Forelimb muscle (tissue), 1 donor: Measurements from ENCODE around the gene NDUFS7. TPM values are rescaled to one million over a fixed set of nuclear protein-coding genes. Genes with fewer than 3 reads are reported as not detected.
"Not testable (repeated sequence)": the region's sequence is repeated elsewhere in the genome, so short reads cannot be mapped to it uniquely, and the experiment has no call there.

ENCODE experiments used
- DNase-seq: peaks from one replicate; pipeline ENCODE4 v3.0.0-alpha.2; 2013; ENCODE audit warnings: low read depth
- polyA plus RNA-seq: library from polyadenylated mRNA; unstranded; fragments of 120-200 nt; gene quantifications from one replicate; pipeline ENCODE4 v1.2.1, GENCODE V29; 2013; ENCODE audit not compliant: insufficient read length

Gene NDUFS7
- polyA plus RNA-seq, 1 donor, result 88.5 TPM

DNA sequence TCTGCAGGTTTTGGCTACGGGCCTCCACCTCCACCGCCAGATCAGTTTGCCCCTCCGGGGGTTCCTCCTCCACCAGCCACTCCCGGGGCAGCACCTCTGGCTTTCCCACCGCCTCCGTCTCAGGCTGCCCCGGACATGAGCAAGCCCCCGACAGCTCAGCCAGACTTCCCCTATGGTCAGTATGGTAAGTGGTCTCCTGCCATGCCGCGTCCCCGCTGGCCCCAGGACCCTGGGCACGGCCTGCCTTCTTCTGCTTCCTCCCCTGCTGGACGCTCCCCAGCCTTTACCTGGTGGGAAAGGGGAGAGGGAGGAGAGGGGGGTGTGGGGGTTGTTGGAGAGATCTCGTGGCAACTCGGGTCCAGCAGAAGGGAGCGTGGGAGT, 48.8 kb downstream of the NDUFS7 start:
- DNase-seq, result no peak

GRCh38 chr19:1433119-1434039, 49.7 kb downstream of the NDUFS7 start:
- no peak for DNase-seq

- DNase-seq, result no peak
These were observed 50.3 kb downstream of the NDUFS7 start for GRCh38 chr19:1434040-1434366.

GRCh38 chr19:1434577-1435060, 50.9 kb downstream of the NDUFS7 start:
- DNase-seq, result no peak

DNA sequence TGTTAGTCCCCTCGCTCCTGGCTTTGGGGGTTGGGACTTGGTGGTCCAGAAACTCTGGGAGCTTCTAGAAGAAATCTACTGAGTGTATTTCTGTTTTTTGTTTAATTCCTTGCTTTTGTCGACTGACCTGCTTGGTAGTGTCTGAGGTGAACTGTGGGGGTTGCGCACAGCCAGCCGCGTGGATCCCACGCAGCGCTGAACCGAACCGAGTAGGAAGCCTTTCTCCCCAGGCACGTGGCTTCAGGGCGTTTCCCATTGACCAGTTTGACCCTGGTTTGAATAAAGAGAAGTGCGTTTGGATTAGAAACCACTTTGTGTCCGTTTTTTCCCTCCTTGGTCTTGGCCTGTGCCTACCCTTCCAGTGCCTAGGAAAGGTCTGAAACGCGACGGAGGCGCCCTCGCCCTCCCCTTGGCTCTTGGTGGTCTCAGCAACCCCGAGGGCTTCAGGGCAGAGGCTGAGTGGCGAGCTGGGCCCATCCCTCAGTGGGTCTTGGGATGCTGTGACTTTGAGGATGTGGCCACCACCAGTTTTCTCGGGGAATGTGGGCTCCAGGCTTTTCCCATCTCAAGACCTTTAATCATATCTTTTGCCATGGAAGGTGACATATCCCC, 51.8 kb downstream of the NDUFS7 start:
- no peak for DNase-seq

GRCh38 chr19:1437609-1438008, 53.9 kb downstream of the NDUFS7 start:
- no peak for DNase-seq

DNA sequence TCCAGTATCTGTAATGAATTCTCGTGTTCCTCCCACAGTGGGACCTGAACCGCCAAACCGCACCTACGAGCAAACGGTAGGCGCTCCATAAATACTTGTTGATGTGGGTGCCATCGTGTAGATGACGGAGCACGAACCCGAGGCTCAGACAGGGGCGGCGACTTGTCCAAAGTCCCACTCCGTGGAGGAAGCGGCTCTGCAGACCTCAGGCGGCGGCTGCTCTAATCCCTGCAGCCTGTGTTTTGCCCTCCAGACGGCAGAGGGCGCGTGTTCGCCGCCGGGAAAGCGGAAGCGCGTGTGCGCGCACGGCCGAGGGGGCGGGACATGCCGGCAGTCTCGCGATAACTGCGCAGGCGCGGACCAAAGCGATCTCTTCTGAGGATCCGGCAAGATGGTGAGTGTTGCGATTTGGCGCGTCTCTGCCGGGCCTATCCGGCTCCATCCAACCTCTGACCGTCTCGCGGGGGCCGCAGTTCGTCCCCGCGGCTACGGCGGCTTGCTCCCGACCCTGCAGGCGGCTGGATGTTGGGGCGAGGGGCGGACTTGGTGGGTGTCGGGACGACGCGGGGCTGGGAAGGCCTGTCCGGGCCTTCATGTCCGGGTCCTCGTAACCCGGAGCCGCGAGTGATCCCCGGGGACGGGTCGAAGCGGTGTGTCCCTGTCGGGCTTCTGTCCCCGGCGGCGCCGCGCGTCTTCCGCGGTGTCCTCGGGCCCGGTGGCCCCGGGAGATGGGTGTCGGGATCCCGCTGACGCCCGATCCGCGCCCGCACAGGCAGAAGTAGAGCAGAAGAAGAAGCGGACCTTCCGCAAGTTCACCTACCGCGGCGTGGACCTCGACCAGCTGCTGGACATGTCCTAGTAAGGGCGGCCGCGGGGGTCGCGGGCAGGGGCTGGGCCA, 54.6 kb downstream of the NDUFS7 start, which contains the start of gene RPS15:
TSS of gene RPS15 (plus strand) at position 362 of the 898 bp plus-strand sequence. CDS start at position 392, 30 bp downstream.
- peak; percentile 89 for DNase-seq

DNA sequence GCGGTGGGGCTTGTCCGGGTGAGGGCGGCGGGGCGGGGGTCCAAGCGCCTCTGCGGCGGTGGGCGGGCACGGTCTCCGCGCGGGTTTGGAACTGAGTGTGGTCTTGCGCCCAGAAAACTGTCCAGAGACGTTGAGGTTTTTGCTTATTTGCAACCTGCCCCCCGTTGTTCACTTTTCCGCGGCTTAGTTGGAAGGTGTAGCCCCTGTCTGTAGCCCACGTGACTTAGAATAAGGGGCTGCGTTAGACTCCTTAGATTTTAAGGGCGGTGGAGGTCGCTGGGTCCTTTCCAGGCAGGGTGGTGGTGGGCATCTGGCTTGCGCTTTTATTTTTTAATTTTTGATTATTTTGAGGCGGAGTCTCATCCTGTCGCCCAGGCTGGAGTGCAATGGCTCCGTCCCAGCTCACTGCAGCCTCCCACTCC, 55.2 kb downstream of the NDUFS7 start:
- DNase-seq, result no peak

DNA sequence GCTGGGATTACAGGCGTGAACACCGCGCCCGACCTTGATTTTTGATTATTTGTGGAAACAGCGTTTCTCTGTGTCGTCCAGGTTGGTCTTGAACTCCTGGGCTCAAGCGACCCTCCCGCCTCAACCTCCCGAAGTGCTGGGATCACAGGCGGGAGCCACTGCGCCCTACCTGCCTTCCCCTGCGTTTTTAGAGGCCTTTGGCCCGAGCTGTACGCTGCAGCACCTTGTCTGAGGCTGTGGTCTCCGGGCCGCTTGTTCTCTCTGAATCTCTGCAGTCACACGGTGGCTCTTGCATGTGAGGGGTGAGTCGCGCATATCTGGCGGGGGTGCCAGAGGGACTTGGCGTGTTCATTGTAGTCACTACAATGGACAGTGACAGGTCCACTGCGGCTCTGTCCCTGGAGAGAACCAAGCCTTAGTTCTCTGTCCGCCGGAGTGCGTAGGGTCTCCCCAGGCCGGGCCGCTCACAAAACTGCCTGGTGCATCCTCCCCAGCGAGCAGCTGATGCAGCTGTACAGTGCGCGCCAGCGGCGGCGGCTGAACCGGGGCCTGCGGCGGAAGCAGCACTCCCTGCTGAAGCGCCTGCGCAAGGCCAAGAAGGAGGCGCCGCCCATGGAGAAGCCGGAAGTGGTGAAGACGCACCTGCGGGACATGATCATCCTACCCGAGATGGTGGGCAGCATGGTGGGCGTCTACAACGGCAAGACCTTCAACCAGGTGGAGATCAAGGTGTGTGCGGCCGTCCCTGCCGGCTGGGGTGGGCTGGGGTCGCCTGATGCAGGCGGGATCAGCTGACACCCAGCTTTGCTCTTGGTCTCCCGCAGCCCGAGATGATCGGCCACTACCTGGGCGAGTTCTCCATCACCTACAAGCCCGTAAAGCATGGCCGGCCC, 56.1 kb downstream of the NDUFS7 start:
- not testable (repeated sequence) for DNase-seq

DNA sequence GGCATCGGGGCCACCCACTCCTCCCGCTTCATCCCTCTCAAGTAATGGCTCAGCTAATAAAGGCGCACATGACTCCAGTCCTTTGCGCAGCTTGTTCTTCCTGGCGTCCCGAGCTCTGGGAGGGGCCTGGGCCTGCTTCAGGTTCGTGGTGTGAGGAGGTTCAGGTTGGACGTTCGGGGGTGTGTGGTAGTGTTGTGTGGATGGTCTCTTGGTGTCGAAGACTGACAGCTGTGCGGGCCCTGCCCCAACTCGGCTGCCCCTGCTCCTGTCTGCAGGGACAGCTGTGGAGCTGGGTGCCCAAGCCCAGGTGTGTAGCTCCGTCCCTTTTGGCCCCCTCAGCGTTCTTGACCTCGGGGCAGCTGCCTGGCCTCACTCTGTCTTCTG, 56.7 kb downstream of the NDUFS7 start:
- no peak for DNase-seq

DNA sequence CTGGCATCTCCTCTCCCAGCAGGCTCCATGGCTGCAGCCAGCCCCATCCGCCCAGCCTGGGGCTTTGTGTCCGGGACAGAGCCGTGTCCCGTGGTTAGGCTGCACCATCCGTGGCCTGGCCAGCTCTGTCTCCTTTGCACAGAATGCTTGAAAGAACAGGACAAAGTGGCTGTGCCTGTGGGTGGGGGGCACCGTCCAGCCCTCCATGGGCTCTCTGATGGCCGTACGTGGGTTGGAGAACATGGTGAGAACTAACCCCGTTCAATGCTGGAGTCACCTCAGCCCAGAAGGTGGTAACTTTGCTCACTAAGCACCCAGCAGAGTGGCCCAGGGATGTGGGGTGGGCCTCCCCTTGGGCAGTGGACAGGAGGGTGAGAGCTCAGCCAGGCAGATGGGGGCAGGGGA, 57.3 kb downstream of the NDUFS7 start:
- no peak for DNase-seq

- no peak for DNase-seq
These were observed 58.2 kb downstream of the NDUFS7 start for GRCh38 chr19:1441677-1442438.

Other genes with a start within 250 kb of the NDUFS7 start
- 11.6 TPM for gene SBNO2, start 209.6 kb upstream of the NDUFS7 start, polyA plus RNA-seq
- gene STK11, start 178.1 kb upstream of the NDUFS7 start, polyA plus RNA-seq, result 50.5 TPM
- gene CBARP, start 145.9 kb upstream of the NDUFS7 start, polyA plus RNA-seq, result 1.3 TPM
- 167 TPM for gene ATP5F1D, start 142.2 kb upstream of the NDUFS7 start, polyA plus RNA-seq
- gene MIDN, start 135.3 kb upstream of the NDUFS7 start, polyA plus RNA-seq, result 41.7 TPM
- 483 TPM for gene CIRBP, start 114.6 kb upstream of the NDUFS7 start, polyA plus RNA-seq
- 13.7 TPM for gene FAM174C, start 108.4 kb upstream of the NDUFS7 start, polyA plus RNA-seq
- gene EFNA2, start 98.0 kb upstream of the NDUFS7 start, polyA plus RNA-seq, result 1.1 TPM
- gene GAMT, start 17.6 kb downstream of the NDUFS7 start, polyA plus RNA-seq, result 218 TPM
- gene DAZAP1, start 23.7 kb downstream of the NDUFS7 start, polyA plus RNA-seq, result 66.9 TPM
- gene RPS15, start 54.5 kb downstream of the NDUFS7 start, polyA plus RNA-seq, result 1,159 TPM
- 0.91 TPM for gene APC2, start 66.2 kb downstream of the NDUFS7 start, polyA plus RNA-seq
- 16.5 TPM for gene C19orf25, start 95.3 kb downstream of the NDUFS7 start, polyA plus RNA-seq
- 1.4 TPM for gene PCSK4, start 106.4 kb downstream of the NDUFS7 start, polyA plus RNA-seq
- gene REEP6, start 107.3 kb downstream of the NDUFS7 start, polyA plus RNA-seq, result 1.3 TPM
- gene ADAMTSL5, start 129.1 kb downstream of the NDUFS7 start, polyA plus RNA-seq, result 16.5 TPM
- 0.20 TPM for gene PLK5, start 140.2 kb downstream of the NDUFS7 start, polyA plus RNA-seq
- 29.4 TPM for gene MEX3D, start 184.4 kb downstream of the NDUFS7 start, polyA plus RNA-seq
- 62.6 TPM for gene MBD3, start 209.0 kb downstream of the NDUFS7 start, polyA plus RNA-seq
- 117 TPM for gene UQCR11, start 221.6 kb downstream of the NDUFS7 start, polyA plus RNA-seq